Liver (tissue), 9 donors: ENCODE measurements around the gene CORO2A. TPM values are rescaled to one million over a fixed set of nuclear protein-coding genes. Genes with fewer than 3 reads are reported as not detected.

ENCODE experiments used
- DNase-seq: peaks from one replicate; pipeline ENCODE4 v3.0.0-alpha.2; 2017; ENCODE audit warnings: low spot score
- H3K27ac ChIP-seq, 2 donors: one replicate each; pipeline ENCODE4 v1.7.0; 2013; ENCODE audit warnings: inconsistent platforms in 2 of 2, low read length in 2 of 2, control low read depth in 1 of 2, low read depth in 1 of 2, mild to moderate bottlenecking in 1 of 2
- H3K27me3 ChIP-seq, 4 donors: one replicate each; pipeline versions ENCODE4 v1.6.1 to v1.7.0; 2013; ENCODE audit warnings: low read length in 3 of 4, inconsistent platforms in 1 of 4, mild to moderate bottlenecking in 1 of 4, moderate library complexity in 1 of 4; ENCODE audit not compliant: control insufficient read depth in 4 of 4, insufficient read depth in 4 of 4
- H3K36me3 ChIP-seq, 4 donors: one replicate each; pipeline versions ENCODE4 v1.6.1 to v1.7.0; 2013; ENCODE audit warnings: low read length in 3 of 4, mild to moderate bottlenecking in 3 of 4, low read depth in 1 of 4, moderate library complexity in 1 of 4; ENCODE audit not compliant: control insufficient read depth in 4 of 4, insufficient read depth in 3 of 4
- H3K4me1 ChIP-seq, 4 donors: one replicate each; pipeline versions ENCODE4 v1.6.1 to v1.7.0; 2013; ENCODE audit warnings: low read length in 3 of 4, mild to moderate bottlenecking in 3 of 4, moderate library complexity in 1 of 4; ENCODE audit not compliant: control insufficient read depth in 4 of 4, insufficient read depth in 4 of 4
- H3K4me3 ChIP-seq, 3 donors: one replicate each; pipeline versions ENCODE4 v1.6.1 to v1.7.0; 2013; ENCODE audit warnings: low read length in 3 of 3, control low read depth in 1 of 3, low read depth in 1 of 3, mild to moderate bottlenecking in 1 of 3
- H3K9ac ChIP-seq, 2 donors: one replicate each; pipeline ENCODE4 v1.7.0; 2013; ENCODE audit warnings: low read length in 2 of 2, mild to moderate bottlenecking in 2 of 2, moderate library complexity in 2 of 2, control low read depth in 1 of 2, low read depth in 1 of 2
- H3K9me3 ChIP-seq, 4 donors: one replicate each; pipeline versions ENCODE4 v1.6.1 to v1.7.0; 2013; ENCODE audit warnings: low read length in 3 of 4; ENCODE audit not compliant: control insufficient read depth in 4 of 4
- EGR1 ChIP-seq, 2 donors: IDR thresholded peaks; 2 replicates each; pipeline ENCODE4 v1.6.1; 2016 to 2018; ENCODE audit warnings: antibody characterized with exemption in 2 of 2, low read depth in 2 of 2
- FOXA1 ChIP-seq: IDR thresholded peaks from 2 replicates; pipeline ENCODE4 v1.6.1; 2016; ENCODE audit warnings: antibody characterized with exemption
- FOXA2 ChIP-seq: IDR thresholded peaks from 2 replicates; pipeline ENCODE4 v1.6.1; 2016; ENCODE audit warnings: antibody characterized with exemption
- GABPA ChIP-seq, 2 donors: IDR thresholded peaks in 1 of 2; conservative IDR thresholded peaks in 1 of 2; 2 replicates each; pipeline ENCODE4 v1.6.1; 2016; ENCODE audit warnings: antibody characterized with exemption in 2 of 2, mild to moderate bottlenecking in 1 of 2, moderate library complexity in 1 of 2
- HNF4A ChIP-seq, 2 donors: conservative IDR thresholded peaks; 2 replicates each; pipeline ENCODE4 v1.6.1; 2016; ENCODE audit warnings: antibody characterized with exemption in 2 of 2, mild to moderate bottlenecking in 2 of 2
- HNF4G ChIP-seq: IDR thresholded peaks from 2 replicates; pipeline ENCODE4 v1.6.1; 2016; ENCODE audit warnings: antibody characterized with exemption
- JUND ChIP-seq, 2 donors: IDR thresholded peaks; 2 replicates each; pipeline ENCODE4 v1.6.1; 2016; ENCODE audit warnings: antibody characterized with exemption in 2 of 2
- NR2F2 ChIP-seq: IDR thresholded peaks from 2 replicates; pipeline ENCODE4 v1.6.1; 2016; ENCODE audit warnings: antibody characterized with exemption
- RAD21 ChIP-seq, 2 donors: IDR thresholded peaks; 2 replicates each; pipeline ENCODE4 v1.6.1; 2016; ENCODE audit warnings: antibody characterized with exemption in 2 of 2, mild to moderate bottlenecking in 2 of 2
- RXRA ChIP-seq, 2 donors: IDR thresholded peaks; 2 replicates each; pipeline ENCODE4 v1.6.1; 2017 to 2018; ENCODE audit warnings: antibody characterized with exemption in 2 of 2, mild to moderate bottlenecking in 1 of 2
- SP1 ChIP-seq: IDR thresholded peaks from 2 replicates; pipeline ENCODE4 v1.6.1; 2018; ENCODE audit warnings: antibody characterized with exemption, mild to moderate bottlenecking
- TAF1 ChIP-seq: conservative IDR thresholded peaks from 2 replicates; pipeline ENCODE4 v1.6.1; 2016; ENCODE audit warnings: antibody characterized with exemption, mild to moderate bottlenecking
- YY1 ChIP-seq: IDR thresholded peaks from 2 replicates; pipeline ENCODE4 v1.6.1; 2016; ENCODE audit warnings: antibody characterized with exemption, mild to moderate bottlenecking
- WGBS: extraction: QIAGEN DNeasy Blood & Tissue Kit; methylation state at CpG from one replicate; pipeline ENCODE4 v1.1.7; 2013; 5-methylcytosine and 5-hydroxymethylcytosine counted together
- polyA plus RNA-seq, 2 donors: library from polyadenylated mRNA; stranded (reverse) in 1 of 2; unstranded in 1 of 2; fragments of 200-250 nt in 1 of 2; fragments of >200 nt in 1 of 2; fragmentation: Nextera tagmentation in 1 of 2; extraction: Ambion mirVana in 1 of 2; gene quantifications; one replicate each; pipeline versions ENCODE4 v1.2.1 to v1.2.3, GENCODE V29; 2013 to 2015
- total RNA-seq, 2 donors: library from RNA; depleted of rRNA; stranded (reverse); fragments of >200 nt; gene quantifications; one replicate each; pipeline ENCODE4 v1.2.3, GENCODE V29; 2014
- TF ChIP-seq, protein P1 (sequence below): IDR thresholded peaks from 2 replicates; pipeline ENCODE4 v1.6.1; 2016; ENCODE audit warnings: antibody characterized with exemption
- TF ChIP-seq, protein P2 (sequence below): IDR thresholded peaks from 2 replicates; pipeline ENCODE4 v1.6.1; 2016; ENCODE audit warnings: antibody characterized with exemption, mild to moderate bottlenecking
- TF ChIP-seq, protein P3 (sequence below): IDR thresholded peaks from 2 replicates; pipeline ENCODE4 v1.6.1; 2016; ENCODE audit warnings: antibody characterized with exemption
- TF ChIP-seq, protein P4 (sequence below): IDR thresholded peaks from 2 replicates; pipeline ENCODE4 v1.6.1; 2016; ENCODE audit warnings: antibody characterized with exemption
- TF ChIP-seq, protein P5 (sequence below): fragments of 150-350 bp; IDR thresholded peaks from 2 replicates; pipeline ENCODE4 v1.5.1; 2017; ENCODE audit warnings: improper control_type of control experiment, low read depth, low read length; ENCODE audit not compliant: missing input control
- donor health status: healthy.
- donor health status: healthy.
- donor health status: healthy.
- donor health status: healthy.
- donor health status: healthy.

CORO2A gene
- total and polyA plus RNA-seq, 4 donors, result 1.2 to 2.8 (median 1.4) TPM

DNA sequence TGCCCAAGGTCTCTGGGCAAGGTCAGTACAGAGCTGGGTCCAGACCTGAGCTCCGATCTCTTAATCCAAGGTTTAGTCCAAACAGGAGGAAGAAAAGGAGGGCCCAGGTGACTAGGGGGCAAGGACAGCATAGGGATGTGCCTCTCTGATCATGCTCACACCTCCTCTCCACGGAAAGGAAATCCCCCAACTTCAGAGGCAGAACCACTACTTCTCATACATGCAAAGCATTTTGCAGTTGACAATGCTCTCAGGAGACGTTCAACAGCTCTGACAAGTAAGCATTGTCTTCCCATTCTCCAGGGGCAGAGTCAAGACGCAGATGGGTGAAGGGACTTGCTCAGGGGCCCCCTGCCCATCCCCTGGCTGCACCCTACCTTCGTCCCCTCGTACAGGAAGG is 8.7 kb upstream of the CORO2A start (continued):
- TF ChIP-seq, protein P1, sequence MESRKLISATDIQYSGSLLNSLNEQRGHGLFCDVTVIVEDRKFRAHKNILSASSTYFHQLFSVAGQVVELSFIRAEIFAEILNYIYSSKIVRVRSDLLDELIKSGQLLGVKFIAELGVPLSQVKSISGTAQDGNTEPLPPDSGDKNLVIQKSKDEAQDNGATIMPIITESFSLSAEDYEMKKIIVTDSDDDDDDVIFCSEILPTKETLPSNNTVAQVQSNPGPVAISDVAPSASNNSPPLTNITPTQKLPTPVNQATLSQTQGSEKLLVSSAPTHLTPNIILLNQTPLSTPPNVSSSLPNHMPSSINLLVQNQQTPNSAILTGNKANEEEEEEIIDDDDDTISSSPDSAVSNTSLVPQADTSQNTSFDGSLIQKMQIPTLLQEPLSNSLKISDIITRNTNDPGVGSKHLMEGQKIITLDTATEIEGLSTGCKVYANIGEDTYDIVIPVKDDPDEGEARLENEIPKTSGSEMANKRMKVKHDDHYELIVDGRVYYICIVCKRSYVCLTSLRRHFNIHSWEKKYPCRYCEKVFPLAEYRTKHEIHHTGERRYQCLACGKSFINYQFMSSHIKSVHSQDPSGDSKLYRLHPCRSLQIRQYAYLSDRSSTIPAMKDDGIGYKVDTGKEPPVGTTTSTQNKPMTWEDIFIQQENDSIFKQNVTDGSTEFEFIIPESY, result no peak
- no peak for TF ChIP-seq YY1
- no peak for TF ChIP-seq NR2F2
- no peak for TF ChIP-seq HNF4G
- no peak for TF ChIP-seq FOXA2
- TF ChIP-seq RAD21 (IDR thresholded peaks at IDR 0.05), result no peak
- TF ChIP-seq, protein P2, sequence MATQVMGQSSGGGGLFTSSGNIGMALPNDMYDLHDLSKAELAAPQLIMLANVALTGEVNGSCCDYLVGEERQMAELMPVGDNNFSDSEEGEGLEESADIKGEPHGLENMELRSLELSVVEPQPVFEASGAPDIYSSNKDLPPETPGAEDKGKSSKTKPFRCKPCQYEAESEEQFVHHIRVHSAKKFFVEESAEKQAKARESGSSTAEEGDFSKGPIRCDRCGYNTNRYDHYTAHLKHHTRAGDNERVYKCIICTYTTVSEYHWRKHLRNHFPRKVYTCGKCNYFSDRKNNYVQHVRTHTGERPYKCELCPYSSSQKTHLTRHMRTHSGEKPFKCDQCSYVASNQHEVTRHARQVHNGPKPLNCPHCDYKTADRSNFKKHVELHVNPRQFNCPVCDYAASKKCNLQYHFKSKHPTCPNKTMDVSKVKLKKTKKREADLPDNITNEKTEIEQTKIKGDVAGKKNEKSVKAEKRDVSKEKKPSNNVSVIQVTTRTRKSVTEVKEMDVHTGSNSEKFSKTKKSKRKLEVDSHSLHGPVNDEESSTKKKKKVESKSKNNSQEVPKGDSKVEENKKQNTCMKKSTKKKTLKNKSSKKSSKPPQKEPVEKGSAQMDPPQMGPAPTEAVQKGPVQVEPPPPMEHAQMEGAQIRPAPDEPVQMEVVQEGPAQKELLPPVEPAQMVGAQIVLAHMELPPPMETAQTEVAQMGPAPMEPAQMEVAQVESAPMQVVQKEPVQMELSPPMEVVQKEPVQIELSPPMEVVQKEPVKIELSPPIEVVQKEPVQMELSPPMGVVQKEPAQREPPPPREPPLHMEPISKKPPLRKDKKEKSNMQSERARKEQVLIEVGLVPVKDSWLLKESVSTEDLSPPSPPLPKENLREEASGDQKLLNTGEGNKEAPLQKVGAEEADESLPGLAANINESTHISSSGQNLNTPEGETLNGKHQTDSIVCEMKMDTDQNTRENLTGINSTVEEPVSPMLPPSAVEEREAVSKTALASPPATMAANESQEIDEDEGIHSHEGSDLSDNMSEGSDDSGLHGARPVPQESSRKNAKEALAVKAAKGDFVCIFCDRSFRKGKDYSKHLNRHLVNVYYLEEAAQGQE, result no peak
- no peak for TF ChIP-seq TAF1

DNA sequence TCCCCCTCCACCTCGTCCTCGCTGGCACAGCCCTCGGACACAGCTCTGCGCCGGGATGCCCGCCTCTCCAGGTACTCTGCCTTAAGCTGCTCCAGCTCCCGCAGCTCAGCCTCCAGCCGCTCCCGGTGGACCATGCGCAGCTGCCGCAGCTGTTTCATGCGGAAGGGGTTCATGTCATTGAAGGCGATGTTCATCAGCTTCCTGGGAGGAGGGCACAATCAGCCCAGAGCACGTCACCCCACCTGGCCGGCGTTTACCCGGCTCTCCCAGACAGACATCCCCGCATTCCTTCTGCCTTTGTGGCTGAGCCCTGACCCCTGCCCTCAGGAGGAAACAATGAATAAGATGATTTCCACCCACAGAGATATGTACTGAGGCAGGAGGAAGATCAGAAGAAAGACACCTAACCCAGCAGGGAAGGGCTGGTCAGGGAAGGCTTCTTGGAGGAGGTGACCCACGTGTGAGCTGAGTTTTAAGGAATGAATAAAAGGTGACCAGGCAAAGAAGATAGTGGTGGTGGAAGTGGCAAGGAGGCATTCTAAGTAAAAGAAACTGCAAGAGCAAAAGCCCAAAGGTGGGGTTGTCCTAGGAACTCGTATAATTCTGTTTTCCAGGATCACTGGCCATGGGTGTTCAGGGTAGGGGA is 7.1 kb upstream of the CORO2A start:
- H3K4me1 ChIP-seq, result peaks cover 0 to 5% (median 0%) of the 10 kb centered on the region in 4 donors
- WGBS, result 92% methylated on average over 20 of the region's 20 CpGs
- H3K27me3 ChIP-seq, result no peaks in the 10 kb centered on the region
- H3K27ac ChIP-seq, result no peak overlapping the region
- no peak overlapping the region for H3K9ac ChIP-seq
- no peak for TF ChIP-seq SP1
- no peak for TF ChIP-seq EGR1 (IDR thresholded peaks at IDR 0.05; ENCODE audit: low read depth in 2 of 2)
- TF ChIP-seq, protein P3, sequence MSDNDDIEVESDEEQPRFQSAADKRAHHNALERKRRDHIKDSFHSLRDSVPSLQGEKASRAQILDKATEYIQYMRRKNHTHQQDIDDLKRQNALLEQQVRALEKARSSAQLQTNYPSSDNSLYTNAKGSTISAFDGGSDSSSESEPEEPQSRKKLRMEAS, result no peak
- TF ChIP-seq, protein P4, sequence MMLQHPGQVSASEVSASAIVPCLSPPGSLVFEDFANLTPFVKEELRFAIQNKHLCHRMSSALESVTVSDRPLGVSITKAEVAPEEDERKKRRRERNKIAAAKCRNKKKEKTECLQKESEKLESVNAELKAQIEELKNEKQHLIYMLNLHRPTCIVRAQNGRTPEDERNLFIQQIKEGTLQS, result no peak
- TF ChIP-seq, protein P5, sequence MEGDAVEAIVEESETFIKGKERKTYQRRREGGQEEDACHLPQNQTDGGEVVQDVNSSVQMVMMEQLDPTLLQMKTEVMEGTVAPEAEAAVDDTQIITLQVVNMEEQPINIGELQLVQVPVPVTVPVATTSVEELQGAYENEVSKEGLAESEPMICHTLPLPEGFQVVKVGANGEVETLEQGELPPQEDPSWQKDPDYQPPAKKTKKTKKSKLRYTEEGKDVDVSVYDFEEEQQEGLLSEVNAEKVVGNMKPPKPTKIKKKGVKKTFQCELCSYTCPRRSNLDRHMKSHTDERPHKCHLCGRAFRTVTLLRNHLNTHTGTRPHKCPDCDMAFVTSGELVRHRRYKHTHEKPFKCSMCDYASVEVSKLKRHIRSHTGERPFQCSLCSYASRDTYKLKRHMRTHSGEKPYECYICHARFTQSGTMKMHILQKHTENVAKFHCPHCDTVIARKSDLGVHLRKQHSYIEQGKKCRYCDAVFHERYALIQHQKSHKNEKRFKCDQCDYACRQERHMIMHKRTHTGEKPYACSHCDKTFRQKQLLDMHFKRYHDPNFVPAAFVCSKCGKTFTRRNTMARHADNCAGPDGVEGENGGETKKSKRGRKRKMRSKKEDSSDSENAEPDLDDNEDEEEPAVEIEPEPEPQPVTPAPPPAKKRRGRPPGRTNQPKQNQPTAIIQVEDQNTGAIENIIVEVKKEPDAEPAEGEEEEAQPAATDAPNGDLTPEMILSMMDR, result no peak
- TF ChIP-seq, protein P2, result no peak
- no peak for TF ChIP-seq JUND (IDR thresholded peaks at IDR 0.05)
- no peak for TF ChIP-seq FOXA2
- TF ChIP-seq, protein P1, result no peak
- no peak for TF ChIP-seq RXRA (IDR thresholded peaks at IDR 0.05)
- TF ChIP-seq NR2F2, result no peak
- no peak for TF ChIP-seq GABPA (IDR thresholded peaks at IDR 0.05 in 1 of 2, conservative IDR thresholded peaks at IDR 0.05 in 1 of 2)
- no peak for TF ChIP-seq RAD21 (IDR thresholded peaks at IDR 0.05)
- TF ChIP-seq TAF1, result no peak
- no peak for TF ChIP-seq FOXA1
- TF ChIP-seq YY1, result no peak
- TF ChIP-seq HNF4A (conservative IDR thresholded peaks at IDR 0.05), result no peak
- TF ChIP-seq HNF4G, result no peak
- DNase-seq, result no peak
- H3K4me3 ChIP-seq, result no peak overlapping the region
- no peaks in the 10 kb centered on the region for H3K9me3 ChIP-seq
- peaks cover 0 to 14% (median 7%) of the 10 kb centered on the region in 4 donors for H3K36me3 ChIP-seq
